NCI-H345 treated with DMSO at 0.1 percent for 48 hours (cell line): Measurements from ENCODE around the gene PEA15.

Source experiments
- DNase-seq: peaks from one replicate; lab custom pipeline; 2025; ENCODE audit not compliant: unreplicated experiment; lab: John Stamatoyannopoulos, UW

The PEA15 gene

GRCh38 chr1:160236806-160237205, 31.6 kb downstream of the PEA15 start:
- DNase-seq, result no peak

GRCh38 chr1:160237558-160237957, 32.4 kb downstream of the PEA15 start:
- no peak for DNase-seq

GRCh38 chr1:160238408-160238807, 33.2 kb downstream of the PEA15 start:
- DNase-seq, result no peak

GRCh38 chr1:160239582-160240299, 34.6 kb downstream of the PEA15 start:
- DNase-seq, result no peak

GRCh38 chr1:160243767-160244166, 38.6 kb downstream of the PEA15 start:
- DNase-seq, result no peak

GRCh38 chr1:160244209-160244608, 39.0 kb downstream of the PEA15 start:
- no peak for DNase-seq

- no peak for DNase-seq
These were observed 40.2 kb downstream of the PEA15 start for GRCh38 chr1:160245434-160245833.

- no peak for DNase-seq
These were observed 41.9 kb downstream of the PEA15 start for GRCh38 chr1:160247053-160247452.

GRCh38 chr1:160251011-160251410, 45.8 kb downstream of the PEA15 start:
- DNase-seq, result no peak

GRCh38 chr1:160251687-160252526, 46.7 kb downstream of the PEA15 start:
- DNase-seq, result peak; percentile 59

GRCh38 chr1:160255781-160256300, 50.7 kb downstream of the PEA15 start:
- no peak for DNase-seq

- no peak for DNase-seq
These were observed 51.3 kb downstream of the PEA15 start for GRCh38 chr1:160256396-160257046.

- no peak for DNase-seq
These were observed 52.3 kb downstream of the PEA15 start for GRCh38 chr1:160257411-160258015.

GRCh38 chr1:160258177-160258798, 53.1 kb downstream of the PEA15 start:
- no peak for DNase-seq

- no peak for DNase-seq
These were observed 55.5 kb downstream of the PEA15 start for GRCh38 chr1:160260406-160261382.

- peak; percentile 34 for DNase-seq
These were observed 56.3 kb downstream of the PEA15 start for GRCh38 chr1:160261556-160261892.

- DNase-seq, result peak; percentile 96
These were observed 57.0 kb downstream of the PEA15 start, which contains the start of gene DCAF8 for GRCh38 chr1:160261893-160262794. DCAF8 (minus strand) TSS chr1:160262549; CDS start chr1:160244008, 18,541 bp downstream.

GRCh38 chr1:160264795-160265307, 59.7 kb downstream of the PEA15 start:
- DNase-seq, result no peak
